Suprapubic skin (tissue), 4 donors: ENCODE measurements around the gene TCTA. TPM values are rescaled to one million over a fixed set of nuclear protein-coding genes. Genes with fewer than 3 reads are reported as not detected.

Experiments
- DNase-seq, 2 donors: peaks; one replicate each; pipeline ENCODE4 v3.0.0-alpha.2; 2019; ENCODE audit warnings: low spot score in 2 of 2
- H3K27ac ChIP-seq: fragments of 200-600 bp; sonication (generic); one replicate; pipeline ENCODE4 v1.5.1; 2019
- H3K27me3 ChIP-seq: fragments of 200-600 bp; sonication (generic); one replicate; pipeline ENCODE4 v1.5.1; 2019
- H3K36me3 ChIP-seq: fragments of 200-600 bp; sonication (generic); one replicate; pipeline ENCODE4 v1.5.1; 2019
- H3K4me1 ChIP-seq: fragments of 200-600 bp; sonication (generic); one replicate; pipeline ENCODE4 v1.5.1; 2019
- H3K4me3 ChIP-seq: fragments of 200-600 bp; sonication (generic); one replicate; pipeline ENCODE4 v1.5.1; 2019; ENCODE audit warnings: mild to moderate bottlenecking
- H3K9me3 ChIP-seq: fragments of 200-600 bp; sonication (generic); one replicate; pipeline ENCODE4 v1.5.1; 2019
- CTCF ChIP-seq, 2 donors: fragments of 200-600 bp in 1 of 2; fragments of 450-650 bp in 1 of 2; sonication (generic) in 1 of 2; IDR thresholded peaks; one replicate each; pipeline ENCODE4 v1.5.1; 2016 to 2019; ENCODE audit warnings: antibody characterized with exemption in 2 of 2, mild to moderate bottlenecking in 1 of 2, moderate library complexity in 1 of 2
- EP300 ChIP-seq: sonication (generic); formaldehyde crosslinking; IDR thresholded peaks from one replicate; pipeline ENCODE4 v1.6.1; 2017; ENCODE audit warnings: antibody characterized with exemption
- POLR2A ChIP-seq, 2 donors: fragments of 450-650 bp; IDR thresholded peaks; one replicate each; pipeline ENCODE4 v1.6.1; 2017; ENCODE audit warnings: antibody characterized with exemption in 2 of 2, mild to moderate bottlenecking in 2 of 2, moderate library complexity in 2 of 2
- POLR2AphosphoS5 ChIP-seq, 3 donors: sonication (generic); formaldehyde crosslinking; IDR thresholded peaks; one replicate each; pipeline ENCODE4 v1.6.1; 2017; ENCODE audit warnings: antibody characterized with exemption in 3 of 3
- WGBS: methylation state at CpG from one replicate; pipeline ENCODE4 v1.1.5; 2018; 5-methylcytosine and 5-hydroxymethylcytosine counted together
- total RNA-seq, 4 donors: library from RNA; depleted of rRNA; stranded (reverse); fragments of >200 nt; gene quantifications; one replicate each; pipeline ENCODE4 v1.1.0, GENCODE V29; 2016

The TCTA gene
- total RNA-seq, 4 donors from 2014 or later, result 10.8 to 25.5 (median 19.6) TPM

GRCh38 chr3:49454898-49455681 is 42.9 kb downstream of the TCTA start:
- Histone ChIP-seq H3K4me3 (no peak overlapping the region), H3K36me3 (no peaks in the 10 kb centered on the region), H3K27me3 (no peaks in the 10 kb centered on the region), H3K4me1 (no peaks in the 10 kb centered on the region), H3K9me3 (no peaks in the 10 kb centered on the region), H3K27ac (no peak overlapping the region)
- DNase-seq, result no peak
- WGBS, result 48% methylated on average over 3 of the region's 3 CpGs
- no peak for TF ChIP-seq POLR2A (IDR thresholded peaks at IDR 0.05)
- no peak for TF ChIP-seq CTCF (IDR thresholded peaks at IDR 0.05)
- TF ChIP-seq EP300, result no peak
- TF ChIP-seq POLR2AphosphoS5 (IDR thresholded peaks at IDR 0.05), result no peak

GRCh38 chr3:49456466-49456865 is 44.2 kb downstream of the TCTA start:
- no peaks in the 10 kb centered on the region for H3K36me3 ChIP-seq
- 90% methylated on average over 3 of the region's 3 CpGs for WGBS
- no peak overlapping the region for H3K4me3 ChIP-seq
- H3K27me3 ChIP-seq, result no peaks in the 10 kb centered on the region
- DNase-seq, result no peak
- no peak for TF ChIP-seq CTCF (IDR thresholded peaks at IDR 0.05)
- TF ChIP-seq POLR2A (IDR thresholded peaks at IDR 0.05), result no peak
- no peak for TF ChIP-seq EP300
- TF ChIP-seq POLR2AphosphoS5 (IDR thresholded peaks at IDR 0.05), result no peak
- no peak overlapping the region for H3K27ac ChIP-seq
- H3K4me1 ChIP-seq, result peaks cover 9% of the 10 kb centered on the region
- no peaks in the 10 kb centered on the region for H3K9me3 ChIP-seq

- TF ChIP-seq POLR2A (IDR thresholded peaks at IDR 0.05) (no peak), POLR2AphosphoS5 (IDR thresholded peaks at IDR 0.05) (no peak), CTCF (IDR thresholded peaks at IDR 0.05) (no peak), EP300 (no peak)
- Histone ChIP-seq H3K27me3 (no peaks in the 10 kb centered on the region), H3K9me3 (no peaks in the 10 kb centered on the region), H3K36me3 (no peaks in the 10 kb centered on the region), H3K4me3 (no peak overlapping the region), H3K27ac (no peak overlapping the region), H3K4me1 (peaks cover 19% of the 10 kb centered on the region)
- no CpG with 5 or more reads among the region's 2 CpGs for WGBS
- no peak for DNase-seq
Observed at GRCh38 chr3:49460188-49460890, 48.1 kb downstream of the TCTA start.

GRCh38 chr3:49460956-49461355 is 48.7 kb downstream of the TCTA start:
- Histone ChIP-seq H3K36me3 (no peaks in the 10 kb centered on the region), H3K4me1 (peaks cover 25% of the 10 kb centered on the region), H3K9me3 (no peaks in the 10 kb centered on the region), H3K27me3 (no peaks in the 10 kb centered on the region), H3K4me3 (no peak overlapping the region), H3K27ac (no peak overlapping the region)
- WGBS, result 84% methylated on average over 4 of the region's 4 CpGs
- no peak for TF ChIP-seq POLR2A (IDR thresholded peaks at IDR 0.05)
- no peak for TF ChIP-seq EP300
- TF ChIP-seq CTCF (IDR thresholded peaks at IDR 0.05), result no peak
- no peak for TF ChIP-seq POLR2AphosphoS5 (IDR thresholded peaks at IDR 0.05)
- DNase-seq, result no peak

- Histone ChIP-seq H3K9me3 (no peaks in the 10 kb centered on the region), H3K27me3 (no peaks in the 10 kb centered on the region), H3K27ac (no peak overlapping the region), H3K4me1 (peaks cover 25% of the 10 kb centered on the region), H3K36me3 (no peaks in the 10 kb centered on the region), H3K4me3 (no peak overlapping the region)
- 21% methylated on average over 1 of the region's 1 CpG for WGBS
- TF ChIP-seq POLR2AphosphoS5 (IDR thresholded peaks at IDR 0.05) (no peak), POLR2A (IDR thresholded peaks at IDR 0.05) (no peak)
- no peak for DNase-seq
Observed at GRCh38 chr3:49461443-49462171, 49.4 kb downstream of the TCTA start.
